HCT116 (cell line): ENCODE measurements around the gene RIPK4.

Source experiments
- CEBPB ChIP-seq: IDR thresholded peaks from 2 replicates; pipeline ENCODE4 v1.6.1; 2012; ENCODE audit warnings: low read depth
- EGR1 ChIP-seq: IDR thresholded peaks from 2 replicates; pipeline ENCODE4 v1.6.1; 2012; ENCODE audit warnings: low read depth
- EZH2phosphoT487 ChIP-seq: fragments of 200-600 bp; IDR thresholded peaks from 2 replicates; pipeline ENCODE4 v1.6.1; 2018; ENCODE audit warnings: antibody characterized with exemption, borderline replicate concordance
- POLR2A ChIP-seq: IDR thresholded peaks from 2 replicates; pipeline ENCODE4 v1.7.0; 2011; ENCODE audit warnings: borderline replicate concordance; ENCODE audit not compliant: insufficient read depth, insufficient read length; ENCODE audit errors: extremely low read depth
- POLR2AphosphoS5 ChIP-seq: IDR thresholded peaks from 2 replicates; pipeline ENCODE4 v1.6.1; 2011; ENCODE audit warnings: mild to moderate bottlenecking, low read depth, low read length, moderate library complexity
- SP1 ChIP-seq: IDR thresholded peaks from 2 replicates; pipeline ENCODE4 v1.6.1; 2012; ENCODE audit warnings: low read depth
- YY1 ChIP-seq: IDR thresholded peaks from 2 replicates; pipeline ENCODE4 v1.6.1; 2011; ENCODE audit warnings: low read length, low read depth, moderate library complexity, mild to moderate bottlenecking; ENCODE audit not compliant: insufficient replicate concordance; ENCODE audit errors: extremely low read depth
- TF ChIP-seq, protein P1 (sequence below), 3 experiments: fragments of 200-600 bp in 1 of 3; sonication (generic) in 1 of 3; IDR thresholded peaks in 2 of 3; conservative IDR thresholded peaks in 1 of 3; 2 replicates each; pipeline ENCODE4 v1.5.1; 2012 to 2017; ENCODE audit warnings: low read depth in 2 of 3, low read length in 2 of 3, antibody characterized with exemption in 1 of 3, borderline replicate concordance in 1 of 3, control low read depth in 1 of 3, mild to moderate bottlenecking in 1 of 3, mixed read lengths in 1 of 3, mixed run types in 1 of 3, moderate library complexity in 1 of 3; ENCODE audit not compliant: insufficient read depth in 1 of 3
- TF ChIP-seq, protein P2 (sequence below): IDR thresholded peaks from 2 replicates; pipeline ENCODE4 v1.6.1; 2011; ENCODE audit warnings: mild to moderate bottlenecking, low read length, moderate library complexity; ENCODE audit not compliant: insufficient replicate concordance; ENCODE audit errors: extremely low read depth

DNA sequence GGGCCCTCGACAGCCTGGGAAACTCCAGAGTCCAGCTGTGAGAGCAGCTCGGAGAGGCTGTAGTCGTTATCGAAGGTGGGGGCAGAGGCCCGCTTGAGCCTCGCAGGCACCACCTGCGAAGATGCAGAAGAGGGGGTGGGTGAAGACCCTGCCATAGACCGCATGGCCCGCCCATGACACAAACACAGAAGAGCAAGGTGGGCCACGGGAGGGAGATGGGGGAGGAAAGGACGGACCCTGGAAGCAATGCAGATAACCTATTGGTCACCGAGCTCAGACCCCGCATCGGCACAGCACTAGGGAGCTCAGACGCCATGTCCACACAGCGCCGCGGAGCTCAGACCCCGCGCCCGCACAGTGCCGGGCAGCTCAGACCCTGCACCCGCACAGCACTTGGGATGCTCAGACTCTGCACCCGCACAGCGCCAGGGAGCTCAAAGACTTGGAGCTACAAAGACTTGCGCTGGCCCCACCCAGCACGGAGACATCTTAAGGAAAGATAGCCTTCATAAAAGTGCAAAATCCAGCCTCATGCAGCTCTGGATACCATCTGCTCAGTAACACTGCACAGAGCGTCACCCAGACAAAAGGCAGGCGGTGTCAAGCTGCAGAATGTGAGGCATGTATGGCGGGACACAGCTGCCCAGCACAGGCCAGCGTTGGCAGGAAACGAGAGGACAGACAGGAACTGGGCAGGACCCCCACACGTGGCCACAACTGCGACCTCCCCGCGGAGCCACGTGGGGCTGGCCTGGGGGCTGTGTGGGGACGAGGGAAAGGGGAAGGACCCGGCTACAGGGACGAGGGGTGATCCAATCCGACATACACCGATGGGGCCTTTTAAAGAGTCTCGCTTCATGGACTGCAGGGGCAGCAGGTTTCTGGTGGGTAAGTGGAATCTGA lies 22.6 kb downstream of the RIPK4 start:
- TF ChIP-seq EZH2phosphoT487 = no peak
- TF ChIP-seq YY1 = no peak
- TF ChIP-seq POLR2AphosphoS5 = no peak
- no peak for TF ChIP-seq POLR2A
- TF ChIP-seq, protein P1, sequence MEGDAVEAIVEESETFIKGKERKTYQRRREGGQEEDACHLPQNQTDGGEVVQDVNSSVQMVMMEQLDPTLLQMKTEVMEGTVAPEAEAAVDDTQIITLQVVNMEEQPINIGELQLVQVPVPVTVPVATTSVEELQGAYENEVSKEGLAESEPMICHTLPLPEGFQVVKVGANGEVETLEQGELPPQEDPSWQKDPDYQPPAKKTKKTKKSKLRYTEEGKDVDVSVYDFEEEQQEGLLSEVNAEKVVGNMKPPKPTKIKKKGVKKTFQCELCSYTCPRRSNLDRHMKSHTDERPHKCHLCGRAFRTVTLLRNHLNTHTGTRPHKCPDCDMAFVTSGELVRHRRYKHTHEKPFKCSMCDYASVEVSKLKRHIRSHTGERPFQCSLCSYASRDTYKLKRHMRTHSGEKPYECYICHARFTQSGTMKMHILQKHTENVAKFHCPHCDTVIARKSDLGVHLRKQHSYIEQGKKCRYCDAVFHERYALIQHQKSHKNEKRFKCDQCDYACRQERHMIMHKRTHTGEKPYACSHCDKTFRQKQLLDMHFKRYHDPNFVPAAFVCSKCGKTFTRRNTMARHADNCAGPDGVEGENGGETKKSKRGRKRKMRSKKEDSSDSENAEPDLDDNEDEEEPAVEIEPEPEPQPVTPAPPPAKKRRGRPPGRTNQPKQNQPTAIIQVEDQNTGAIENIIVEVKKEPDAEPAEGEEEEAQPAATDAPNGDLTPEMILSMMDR (IDR thresholded peaks at IDR 0.05 in 2 of 3, conservative IDR thresholded peaks at IDR 0.05 in 1 of 3; ENCODE audit: borderline replicate concordance in 1 of 3, insufficient read depth in 1 of 3, low read depth in 2 of 3, low read length in 2 of 3) = no peak
- TF ChIP-seq, protein P2, sequence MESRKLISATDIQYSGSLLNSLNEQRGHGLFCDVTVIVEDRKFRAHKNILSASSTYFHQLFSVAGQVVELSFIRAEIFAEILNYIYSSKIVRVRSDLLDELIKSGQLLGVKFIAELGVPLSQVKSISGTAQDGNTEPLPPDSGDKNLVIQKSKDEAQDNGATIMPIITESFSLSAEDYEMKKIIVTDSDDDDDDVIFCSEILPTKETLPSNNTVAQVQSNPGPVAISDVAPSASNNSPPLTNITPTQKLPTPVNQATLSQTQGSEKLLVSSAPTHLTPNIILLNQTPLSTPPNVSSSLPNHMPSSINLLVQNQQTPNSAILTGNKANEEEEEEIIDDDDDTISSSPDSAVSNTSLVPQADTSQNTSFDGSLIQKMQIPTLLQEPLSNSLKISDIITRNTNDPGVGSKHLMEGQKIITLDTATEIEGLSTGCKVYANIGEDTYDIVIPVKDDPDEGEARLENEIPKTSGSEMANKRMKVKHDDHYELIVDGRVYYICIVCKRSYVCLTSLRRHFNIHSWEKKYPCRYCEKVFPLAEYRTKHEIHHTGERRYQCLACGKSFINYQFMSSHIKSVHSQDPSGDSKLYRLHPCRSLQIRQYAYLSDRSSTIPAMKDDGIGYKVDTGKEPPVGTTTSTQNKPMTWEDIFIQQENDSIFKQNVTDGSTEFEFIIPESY = no peak
- TF ChIP-seq EGR1 = no peak
- no peak for TF ChIP-seq SP1
- TF ChIP-seq CEBPB = no peak
